Suprapubic skin (tissue), 4 donors: Measurements from ENCODE around the gene CYTH2. TPM values are rescaled to one million over a fixed set of nuclear protein-coding genes. Genes with fewer than 3 reads are reported as not detected.

Experiments used
- DNase-seq, 2 donors: peaks; one replicate each; pipeline ENCODE4 v3.0.0-alpha.2; 2019; ENCODE audit warnings: low spot score in 2 of 2
- H3K27ac ChIP-seq: fragments of 200-600 bp; sonication (generic); one replicate; pipeline ENCODE4 v1.5.1; 2019
- H3K27me3 ChIP-seq: fragments of 200-600 bp; sonication (generic); one replicate; pipeline ENCODE4 v1.5.1; 2019
- H3K36me3 ChIP-seq: fragments of 200-600 bp; sonication (generic); one replicate; pipeline ENCODE4 v1.5.1; 2019
- H3K4me1 ChIP-seq: fragments of 200-600 bp; sonication (generic); one replicate; pipeline ENCODE4 v1.5.1; 2019
- H3K4me3 ChIP-seq: fragments of 200-600 bp; sonication (generic); one replicate; pipeline ENCODE4 v1.5.1; 2019; ENCODE audit warnings: mild to moderate bottlenecking
- H3K9me3 ChIP-seq: fragments of 200-600 bp; sonication (generic); one replicate; pipeline ENCODE4 v1.5.1; 2019
- CTCF ChIP-seq, 2 donors: fragments of 200-600 bp in 1 of 2; fragments of 450-650 bp in 1 of 2; sonication (generic) in 1 of 2; IDR thresholded peaks; one replicate each; pipeline ENCODE4 v1.5.1; 2016 to 2019; ENCODE audit warnings: antibody characterized with exemption in 2 of 2, mild to moderate bottlenecking in 1 of 2, moderate library complexity in 1 of 2
- EP300 ChIP-seq: sonication (generic); formaldehyde crosslinking; IDR thresholded peaks from one replicate; pipeline ENCODE4 v1.6.1; 2017; ENCODE audit warnings: antibody characterized with exemption
- POLR2A ChIP-seq, 2 donors: fragments of 450-650 bp; IDR thresholded peaks; one replicate each; pipeline ENCODE4 v1.6.1; 2017; ENCODE audit warnings: antibody characterized with exemption in 2 of 2, mild to moderate bottlenecking in 2 of 2, moderate library complexity in 2 of 2
- POLR2AphosphoS5 ChIP-seq, 3 donors: sonication (generic); formaldehyde crosslinking; IDR thresholded peaks; one replicate each; pipeline ENCODE4 v1.6.1; 2017; ENCODE audit warnings: antibody characterized with exemption in 3 of 3
- WGBS: methylation state at CpG from one replicate; pipeline ENCODE4 v1.1.5; 2018; 5-methylcytosine and 5-hydroxymethylcytosine counted together
- total RNA-seq, 4 donors: library from RNA; depleted of rRNA; stranded (reverse); fragments of >200 nt; gene quantifications; one replicate each; pipeline ENCODE4 v1.1.0, GENCODE V29; 2016

CYTH2 gene
- total RNA-seq, 4 donors from 2014 or later = 54.9 to 86.5 (median 63.2) TPM

GRCh38 chr19:48461651-48461981 lies 7.6 kb upstream of the CYTH2 start:
- H3K4me3 ChIP-seq = no peak overlapping the region
- H3K4me1 ChIP-seq = no peaks in the 10 kb centered on the region
- no peaks in the 10 kb centered on the region for H3K27me3 ChIP-seq
- no peak overlapping the region for H3K27ac ChIP-seq
- no peaks in the 10 kb centered on the region for H3K9me3 ChIP-seq
- TF ChIP-seq POLR2A (IDR thresholded peaks at IDR 0.05) (no peak), POLR2AphosphoS5 (IDR thresholded peaks at IDR 0.05) (no peak), EP300 (no peak), CTCF (IDR thresholded peaks at IDR 0.05) (no peak)
- no peak for DNase-seq
- 94% methylated on average over 32 of the region's 36 CpGs for WGBS
- no peaks in the 10 kb centered on the region for H3K36me3 ChIP-seq

- no peak overlapping the region for H3K4me3 ChIP-seq
- DNase-seq = no peak
- 89% methylated on average over 61 of the region's 62 CpGs for WGBS
These were observed 7.0 kb upstream of the CYTH2 start for GRCh38 chr19:48461982-48462655.

GRCh38 chr19:48465215-48465614 lies 4.0 kb upstream of the CYTH2 start:
- H3K27ac ChIP-seq = no peak overlapping the region
- no peaks in the 10 kb centered on the region for H3K9me3 ChIP-seq
- no peaks in the 10 kb centered on the region for H3K27me3 ChIP-seq
- no peak overlapping the region for H3K4me3 ChIP-seq
- peaks cover 13% of the 10 kb centered on the region for H3K4me1 ChIP-seq
- no peak for TF ChIP-seq CTCF (IDR thresholded peaks at IDR 0.05)
- no peak for TF ChIP-seq POLR2A (IDR thresholded peaks at IDR 0.05)
- TF ChIP-seq EP300 = no peak
- TF ChIP-seq POLR2AphosphoS5 (IDR thresholded peaks at IDR 0.05) = no peak
- H3K36me3 ChIP-seq = no peaks in the 10 kb centered on the region
- no peak for DNase-seq
- 100% methylated on average over 1 of the region's 1 CpG for WGBS

More at GRCh38 chr19:48461982-48462655, 7.0 kb upstream of the CYTH2 start:
- Histone ChIP-seq H3K27ac (no peak overlapping the region), H3K36me3 (no peaks in the 10 kb centered on the region), H3K9me3 (no peaks in the 10 kb centered on the region), H3K4me1 (no peaks in the 10 kb centered on the region), H3K27me3 (no peaks in the 10 kb centered on the region)
- no peak for TF ChIP-seq EP300
- no peak for TF ChIP-seq POLR2A (IDR thresholded peaks at IDR 0.05)
- no peak for TF ChIP-seq CTCF (IDR thresholded peaks at IDR 0.05)
- TF ChIP-seq POLR2AphosphoS5 (IDR thresholded peaks at IDR 0.05) = no peak

GRCh38 chr19:48466561-48467325 lies 2.4 kb upstream of the CYTH2 start:
- 46% methylated on average over 9 of the region's 16 CpGs for WGBS
- no peak overlapping the region for H3K27ac ChIP-seq
- no peak overlapping the region for H3K4me3 ChIP-seq
- no peaks in the 10 kb centered on the region for H3K9me3 ChIP-seq
- H3K4me1 ChIP-seq = peaks cover 25% of the 10 kb centered on the region
- peaks cover 15% of the 10 kb centered on the region for H3K36me3 ChIP-seq
- no peak for TF ChIP-seq CTCF (IDR thresholded peaks at IDR 0.05)
- TF ChIP-seq POLR2AphosphoS5 (IDR thresholded peaks at IDR 0.05) = no peak
- TF ChIP-seq POLR2A (IDR thresholded peaks at IDR 0.05) = no peak
- no peak for TF ChIP-seq EP300
- no peaks in the 10 kb centered on the region for H3K27me3 ChIP-seq
- no peak for DNase-seq

- DNase-seq = peak; percentile 100
- WGBS = under 1% methylated on average over 36 of the region's 36 CpGs
- Histone ChIP-seq H3K36me3 (peaks cover 36% of the 10 kb centered on the region), H3K27me3 (no peaks in the 10 kb centered on the region), H3K9me3 (no peaks in the 10 kb centered on the region), H3K4me1 (peaks cover 30% of the 10 kb centered on the region), H3K4me3 (peak overlapping the region; percentile 95), H3K27ac (peak overlapping the region; percentile 98)
- TF ChIP-seq EP300 (no peak), CTCF (IDR thresholded peaks at IDR 0.05) (no peak), POLR2AphosphoS5 (IDR thresholded peaks at IDR 0.05) (no peak), POLR2A (IDR thresholded peaks at IDR 0.05) (no peak)
These were observed 339 bp upstream of the CYTH2 start for GRCh38 chr19:48468772-48469288.
